Right renal cortex interstitium (tissue), 3 donors: ENCODE data around the gene EIF3A. TPM values are rescaled to one million over a fixed set of nuclear protein-coding genes. Genes with fewer than 3 reads are reported as not detected.
A peak's percentile ranks its signal among the peaks of the same experiment; 100 is the strongest.
"Not testable (repeated sequence)": the region's sequence is repeated elsewhere in the genome, so short reads cannot be mapped to it uniquely, and the experiment has no call there.

Experiments used
- DNase-seq, 3 donors: peaks; one replicate each; pipeline ENCODE4 v3.0.0-alpha.2; 2013; ENCODE audit warnings: low read depth in 3 of 3, low spot score in 2 of 3
- polyA plus RNA-seq, 3 donors: library from polyadenylated mRNA; unstranded; fragments of 120-200 nt; gene quantifications; one replicate each; pipeline ENCODE4 v1.2.1, GENCODE V29; 2013; ENCODE audit not compliant: insufficient read length in 3 of 3

The EIF3A gene
- polyA plus RNA-seq, 3 donors: 195 to 208 (median 199) TPM

DNA sequence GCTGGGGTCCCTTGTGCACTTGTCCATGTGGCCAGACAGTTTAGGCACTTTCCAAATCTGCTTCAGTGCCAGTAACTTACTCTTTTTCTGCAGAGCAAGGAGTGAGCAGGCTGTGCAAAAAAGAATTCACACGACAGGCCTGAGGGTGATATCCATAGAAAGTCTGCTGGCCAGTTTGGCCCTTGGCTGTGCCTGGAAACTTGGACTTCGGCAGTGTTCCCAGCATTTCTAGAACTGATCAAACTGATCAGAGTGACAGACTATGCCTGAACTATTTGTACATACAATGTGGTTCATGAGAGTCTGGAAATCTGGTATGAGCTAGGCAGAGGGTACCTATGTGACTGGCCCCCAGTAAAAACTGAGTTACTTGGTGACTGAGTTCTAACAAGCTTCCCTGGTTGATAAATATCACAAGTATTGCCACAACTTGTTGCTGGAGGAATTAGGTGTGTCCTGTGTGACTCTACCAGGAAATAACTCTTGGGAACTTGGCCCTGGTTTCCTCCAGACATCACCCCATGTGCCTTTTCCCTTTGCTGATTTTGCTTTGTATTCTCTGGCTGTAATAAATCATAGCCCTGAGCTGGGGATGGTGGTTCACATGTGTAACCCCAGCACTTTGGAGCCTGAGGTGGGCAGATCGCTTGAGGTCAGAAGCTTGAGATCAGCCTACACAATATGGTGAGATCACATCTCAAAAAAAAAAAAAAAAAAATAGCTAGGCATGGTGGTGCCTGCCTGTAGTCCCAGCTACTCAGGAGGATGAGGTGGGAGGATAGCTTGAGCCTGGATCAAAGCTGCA, 20.0 kb upstream of the EIF3A start:
- no peak for DNase-seq

DNA sequence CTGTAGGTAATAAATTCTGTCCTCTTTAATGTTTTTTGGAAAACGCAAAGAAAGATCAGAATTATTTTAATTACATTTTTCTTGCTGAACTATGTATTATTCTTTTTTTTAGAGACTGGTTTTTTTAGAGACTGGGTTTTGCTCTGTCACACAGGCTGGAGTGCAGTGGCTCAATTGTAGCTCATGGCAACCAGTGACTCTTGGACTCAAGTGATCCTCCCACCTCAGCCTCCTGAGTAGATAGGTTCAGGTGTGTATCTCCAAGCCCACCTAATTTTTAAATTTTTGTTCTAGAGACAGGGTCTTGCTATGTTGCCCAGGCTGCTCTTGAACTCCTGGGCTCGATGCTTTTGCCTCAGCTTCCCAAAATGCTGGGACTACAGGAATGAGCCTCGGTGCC, 18.0 kb upstream of the EIF3A start:
- no peak for DNase-seq

DNA sequence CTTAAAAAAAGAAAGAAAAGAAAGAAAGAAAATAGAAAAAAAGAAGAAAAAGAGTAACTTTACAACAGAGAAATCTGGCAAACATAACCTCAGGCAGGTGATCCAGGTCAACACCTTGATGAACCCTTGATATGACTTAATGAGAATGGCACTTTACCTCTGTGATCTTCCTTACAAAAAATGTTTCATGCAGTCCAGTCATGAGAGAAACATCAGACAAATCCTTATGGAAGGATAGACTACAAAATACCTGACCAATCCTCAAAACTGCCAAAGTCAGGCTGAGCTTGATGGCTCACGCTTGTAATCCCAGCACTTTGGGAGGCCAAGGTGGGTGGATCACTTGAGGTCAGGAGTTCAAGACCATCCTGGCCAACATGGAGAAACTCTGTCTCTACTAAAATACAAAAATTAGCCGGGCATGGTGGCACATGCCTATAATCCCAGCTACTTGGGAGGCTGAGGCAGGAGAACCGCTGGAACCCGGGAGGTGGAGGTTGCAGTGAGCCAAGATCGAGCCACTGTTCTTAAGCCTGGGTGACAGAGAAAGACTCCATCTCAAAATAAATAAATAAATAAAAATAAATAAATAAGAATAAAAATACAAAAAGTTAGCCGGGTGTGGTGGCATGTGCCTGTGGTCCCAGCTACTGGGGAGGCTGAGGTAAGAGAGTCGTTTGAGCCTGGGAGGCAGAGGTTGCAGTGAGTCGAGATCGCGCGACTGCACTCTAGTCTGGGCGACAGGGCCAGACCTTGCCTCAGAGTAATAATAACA, 16.2 kb upstream of the EIF3A start:
- not testable (repeated sequence) for DNase-seq

DNA sequence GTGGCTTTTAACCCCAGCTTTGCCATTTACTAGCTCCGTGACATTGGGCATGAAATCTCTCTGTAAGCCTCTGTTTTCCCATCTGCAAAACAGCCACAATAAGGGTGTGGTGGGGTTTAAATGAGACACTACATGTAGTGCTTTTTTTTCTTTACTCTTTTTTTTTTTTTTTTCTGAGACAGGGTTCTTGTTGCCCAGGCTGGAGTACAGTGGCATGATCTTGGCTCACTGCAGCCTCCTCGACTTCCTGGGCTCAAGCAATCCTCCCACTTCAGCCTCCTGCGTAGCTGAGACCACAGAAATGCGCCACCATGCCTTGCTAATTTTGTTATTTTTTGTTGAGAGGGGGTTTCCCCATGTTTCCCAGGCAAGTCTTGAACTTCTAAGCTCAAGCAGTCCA, 15.0 kb upstream of the EIF3A start:
- no peak for DNase-seq

DNA sequence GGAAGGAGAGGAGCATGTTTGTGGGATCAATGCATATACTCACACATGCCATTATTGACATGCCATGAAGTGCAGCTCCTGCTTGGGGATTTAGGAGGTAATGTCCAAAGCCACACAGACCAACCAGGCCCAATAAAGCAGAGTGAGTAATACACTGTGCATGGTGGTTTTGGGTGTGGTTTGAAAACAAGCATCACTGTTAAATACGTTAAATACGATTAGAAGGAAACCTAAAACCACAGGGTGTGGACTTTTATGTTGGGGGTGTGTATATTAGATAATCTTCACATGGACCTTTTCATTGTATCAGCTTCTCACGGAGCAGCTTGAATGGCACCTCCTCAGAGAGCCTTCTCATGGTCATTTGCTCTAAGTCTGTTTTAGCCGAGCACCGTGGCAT, 10.4 kb upstream of the EIF3A start:
- DNase-seq: no peak

DNA sequence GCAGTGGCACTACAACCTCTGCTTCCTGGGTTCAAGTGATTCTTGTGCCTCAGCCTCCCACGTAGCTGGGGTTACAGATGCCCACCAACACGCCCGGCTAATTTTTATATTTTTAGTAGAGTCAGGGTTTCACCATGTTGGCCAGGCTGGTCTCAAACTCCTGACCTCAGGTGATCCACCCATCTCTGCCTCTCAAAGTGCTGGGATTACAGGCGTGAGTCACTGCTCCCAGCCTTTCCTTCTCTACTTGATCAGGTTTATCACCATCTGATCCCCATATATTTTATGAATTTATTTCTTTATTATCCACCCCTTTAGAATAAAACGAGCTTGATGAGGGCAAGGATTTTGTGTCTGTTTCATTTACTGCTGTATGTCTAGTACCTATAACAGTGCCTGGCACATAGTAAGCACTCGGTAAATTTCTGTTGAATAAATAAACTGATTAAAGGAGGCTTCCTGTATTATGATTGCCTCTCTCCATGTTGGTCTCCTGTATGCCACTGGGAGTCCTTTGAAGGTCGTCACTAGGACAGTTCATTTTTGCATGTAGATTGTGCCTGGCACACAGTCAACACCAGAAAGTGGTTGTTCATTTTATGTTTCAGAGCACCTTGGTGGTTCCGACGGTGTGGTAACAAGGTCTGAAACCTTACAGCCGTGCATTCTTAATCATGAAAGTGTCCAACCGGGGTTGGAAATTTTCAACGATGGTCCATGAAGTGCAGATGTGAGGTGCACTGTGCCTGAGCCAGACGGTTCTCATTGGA, 9.6 kb upstream of the EIF3A start:
- DNase-seq: no peak

DNA sequence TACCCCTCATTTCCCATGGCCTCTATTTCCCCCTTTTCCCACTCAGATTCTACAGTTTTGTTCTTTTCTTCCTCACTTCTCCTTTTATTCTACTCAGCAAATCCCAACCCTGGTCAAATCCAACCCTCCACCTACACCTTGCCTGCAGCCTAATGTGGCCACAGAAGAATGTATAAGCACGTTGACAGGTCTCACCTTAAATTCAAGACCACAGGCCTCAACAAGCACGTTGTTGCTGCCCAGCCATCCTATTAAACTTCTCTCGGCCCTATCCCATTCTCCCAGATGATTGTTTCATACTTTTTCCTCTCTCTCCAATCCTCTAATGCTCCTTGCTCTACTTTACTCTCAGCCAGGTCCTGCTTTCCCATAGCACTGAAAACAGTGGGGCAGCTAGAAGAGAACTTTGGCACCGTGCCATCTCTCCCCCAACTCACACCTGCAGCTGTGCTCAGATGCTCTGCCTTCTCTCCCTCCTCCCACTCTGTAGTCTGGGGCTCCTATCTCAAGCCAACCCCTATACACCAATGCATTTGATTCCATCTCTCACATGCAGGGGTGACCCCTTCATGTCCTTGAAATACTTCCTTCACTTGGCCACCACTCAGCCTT, 6.8 kb upstream of the EIF3A start:
- no peak for DNase-seq

DNA sequence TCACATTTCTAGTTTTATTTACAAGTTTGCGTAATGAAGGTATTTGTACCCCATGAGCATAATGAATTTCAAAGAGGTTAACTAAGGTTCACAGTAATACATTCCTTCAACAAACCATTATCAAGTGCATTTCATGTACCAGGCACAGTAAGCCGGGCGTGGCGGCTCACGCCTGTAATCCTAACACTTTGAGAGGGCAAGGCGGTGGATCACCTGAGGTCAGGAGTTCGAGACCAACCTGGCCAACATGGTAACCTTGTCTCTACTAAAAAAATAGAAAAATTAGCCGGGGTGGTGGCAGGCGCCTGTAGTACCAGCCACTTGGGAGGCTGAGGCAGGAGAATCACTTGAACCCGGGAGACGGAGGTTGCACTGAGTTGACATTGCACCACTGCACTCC, 4.3 kb upstream of the EIF3A start:
- no peak for DNase-seq

DNA sequence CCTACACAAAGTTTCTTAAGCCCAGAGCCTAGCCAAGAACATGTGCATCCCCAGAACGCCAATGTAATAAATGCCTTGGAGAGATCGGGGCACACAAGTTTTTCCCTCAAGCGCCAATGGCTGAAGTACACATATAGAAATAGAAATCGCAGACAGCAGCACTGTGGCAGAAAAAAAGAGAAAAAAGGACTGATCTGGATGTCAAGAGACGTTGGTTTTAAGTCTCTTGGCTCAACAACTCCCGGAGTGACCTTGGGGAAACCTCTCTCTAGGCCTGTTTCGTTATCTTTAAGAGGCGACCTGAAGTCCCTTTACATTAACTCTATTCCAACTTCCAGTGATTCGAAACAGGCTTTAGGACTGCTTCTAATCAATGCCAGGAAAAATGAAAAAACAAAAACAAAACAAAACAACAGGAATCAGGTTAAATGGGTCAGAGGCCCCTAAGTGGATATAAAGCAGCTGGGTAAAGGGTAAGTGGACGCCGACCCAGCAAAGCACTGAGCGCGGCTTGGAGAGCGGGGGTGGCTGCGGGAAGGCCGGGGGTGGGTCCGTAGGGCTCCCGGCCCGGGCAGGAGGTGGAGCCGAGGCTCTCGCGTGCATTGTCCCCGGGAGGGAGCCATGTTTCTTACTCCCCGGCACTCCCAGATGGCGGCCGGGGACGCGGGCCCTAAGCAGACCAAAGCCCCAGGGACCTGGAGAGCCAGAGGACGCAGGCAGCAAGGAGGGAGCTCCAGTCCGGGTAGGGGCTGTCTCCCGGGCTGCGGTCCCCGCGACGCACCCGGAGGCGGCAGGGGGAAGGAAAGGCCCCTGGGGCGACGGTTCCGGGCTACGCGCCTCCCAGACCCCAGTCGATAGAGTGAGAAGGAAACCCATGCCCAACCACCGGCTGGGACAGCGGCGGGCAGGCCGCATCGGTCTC, 757 bp downstream of the EIF3A start:
- peak; percentile 25 to 63 (median 60) for DNase-seq

DNA sequence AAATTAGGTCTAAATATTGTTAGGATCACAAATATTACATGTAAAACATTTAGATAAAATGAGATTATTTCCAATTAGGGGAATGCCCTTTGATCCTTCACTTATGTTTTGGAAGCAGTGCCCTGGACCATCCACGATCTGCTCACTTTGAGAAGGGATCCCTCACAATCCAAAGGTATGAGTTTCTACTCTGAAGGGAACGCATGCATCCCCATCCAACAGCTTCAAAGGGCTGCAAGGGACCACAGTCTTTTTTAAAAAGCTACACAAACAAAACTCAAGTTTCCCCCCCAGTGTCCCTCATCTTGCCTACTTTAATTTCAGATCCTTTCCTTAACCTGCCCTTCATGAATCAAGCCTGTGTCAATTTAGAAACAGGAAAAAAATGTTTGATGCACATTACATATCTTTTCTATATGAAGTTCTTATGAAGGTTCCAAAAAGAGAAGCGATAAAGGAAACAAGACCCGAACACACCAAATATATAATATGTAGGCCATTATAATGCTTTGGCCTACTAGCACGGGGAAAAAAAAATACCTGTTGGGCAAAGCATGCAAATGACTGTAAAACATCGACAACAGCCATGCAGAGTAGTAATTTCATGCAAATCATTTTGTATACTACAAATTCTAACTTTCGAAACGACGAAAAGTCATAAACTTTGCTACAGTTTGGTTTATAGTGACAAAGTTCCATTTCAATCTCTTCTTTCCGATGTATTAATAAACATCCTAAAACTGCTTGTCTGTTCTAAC, 2.0 kb downstream of the EIF3A start:
- no peak for DNase-seq

DNA sequence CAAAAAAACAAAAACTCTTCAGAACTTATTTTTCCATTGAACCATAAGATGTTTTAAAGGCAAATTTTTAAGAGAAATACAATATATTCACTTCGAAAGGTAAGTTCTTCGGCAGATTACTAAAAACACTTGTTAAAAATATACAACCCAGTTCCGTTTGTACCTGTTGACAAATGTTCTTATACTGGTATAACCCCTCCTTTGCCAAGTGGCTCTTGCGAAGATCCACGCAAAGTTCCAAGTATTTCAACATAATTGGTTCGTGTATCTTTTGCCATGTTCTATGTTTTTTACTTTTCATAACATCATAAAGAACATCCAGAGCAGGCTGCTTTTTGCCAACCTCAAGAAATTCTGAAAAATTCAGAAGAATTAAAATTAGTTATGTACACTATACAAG, 7.0 kb downstream of the EIF3A start:
- no peak for DNase-seq

DNA sequence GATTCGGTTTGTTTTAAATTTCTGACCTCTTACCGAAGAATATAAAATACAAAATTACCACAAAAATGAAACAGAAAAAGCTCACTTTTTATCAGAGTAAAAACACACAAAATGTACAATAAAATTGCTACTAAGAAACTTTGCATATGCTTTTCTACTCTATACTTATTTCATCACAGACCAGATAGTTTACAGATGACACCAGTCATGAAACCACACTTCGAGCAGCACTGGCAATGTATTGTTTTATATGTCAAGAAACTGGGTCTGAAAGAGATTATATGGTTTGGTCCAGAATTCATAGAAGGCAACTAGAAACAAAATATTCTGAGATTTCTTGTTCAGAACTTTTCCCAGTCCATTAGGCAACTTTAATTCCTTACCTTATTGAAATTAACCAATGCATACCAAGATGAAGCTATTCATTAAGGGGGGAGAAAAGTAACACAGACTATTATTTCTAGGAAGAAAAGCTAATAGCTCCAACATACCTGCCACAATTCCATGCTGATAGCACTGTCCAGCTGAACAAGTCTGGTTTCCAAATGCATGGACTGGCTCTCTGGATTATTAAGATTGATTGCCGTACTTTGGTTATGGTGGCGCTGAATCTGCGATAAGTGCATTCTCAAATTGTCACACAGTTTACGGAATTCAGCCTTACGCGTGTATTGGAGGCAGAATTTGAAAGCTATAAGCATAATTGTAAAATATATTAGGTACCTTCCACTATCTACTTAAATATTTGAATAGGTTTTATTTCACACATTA, 10.0 kb downstream of the EIF3A start:
- no peak for DNase-seq

DNA sequence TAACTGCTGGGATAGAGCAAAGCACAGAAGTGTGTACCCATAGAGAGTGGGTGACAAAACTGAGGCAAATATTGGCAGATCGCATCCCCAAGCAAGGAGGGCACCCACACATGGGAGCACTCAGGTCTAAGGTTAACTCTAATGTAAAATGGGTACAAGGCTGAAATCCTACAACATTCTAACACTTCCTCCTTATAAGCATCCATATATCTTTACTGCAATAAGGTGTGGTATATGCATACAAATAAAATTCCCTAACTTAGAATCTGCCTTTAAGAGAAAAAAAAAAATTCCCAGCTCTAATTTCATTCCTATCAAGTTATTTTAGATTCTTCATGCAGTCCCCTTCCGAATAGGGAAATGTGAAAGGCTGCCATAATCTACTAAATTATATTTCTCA, 18.7 kb downstream of the EIF3A start:
- DNase-seq: no peak

DNA sequence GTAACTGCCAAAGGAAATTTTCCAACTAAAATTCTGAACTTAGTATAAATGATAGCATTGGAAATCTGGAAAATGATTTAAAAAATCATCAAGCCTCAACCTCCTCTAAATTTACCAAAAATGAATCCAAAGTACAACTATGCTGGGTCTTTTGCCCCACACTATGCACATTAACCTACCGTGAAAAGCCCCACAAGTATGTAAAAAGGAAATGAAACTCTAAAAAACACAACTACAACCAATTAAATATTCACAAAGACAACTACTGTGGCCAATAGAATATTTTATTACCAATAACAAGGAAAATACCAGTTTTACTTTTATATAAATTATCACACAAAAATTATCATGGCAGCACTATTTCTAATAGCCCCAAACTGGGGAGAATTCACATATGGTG, 19.3 kb downstream of the EIF3A start:
- no peak for DNase-seq

DNA sequence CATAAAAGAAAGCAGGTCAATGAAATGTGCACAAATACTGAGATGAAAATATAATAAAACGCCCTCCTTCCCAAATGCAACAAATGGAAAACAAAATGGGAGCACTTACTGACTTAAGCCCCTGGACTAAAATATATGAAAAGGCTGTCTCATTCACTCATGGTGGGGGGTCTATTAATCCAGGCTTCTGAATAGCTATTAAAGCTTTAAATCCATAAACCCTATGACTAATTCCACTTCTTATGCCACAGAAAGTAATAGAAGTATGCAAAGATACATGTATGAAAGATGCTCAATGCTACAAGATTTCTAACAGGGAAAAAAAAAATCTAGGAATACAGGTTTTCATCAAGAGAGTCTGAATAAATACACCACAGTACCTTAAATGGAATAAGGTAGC, 20.5 kb downstream of the EIF3A start:
- DNase-seq: no peak

DNA sequence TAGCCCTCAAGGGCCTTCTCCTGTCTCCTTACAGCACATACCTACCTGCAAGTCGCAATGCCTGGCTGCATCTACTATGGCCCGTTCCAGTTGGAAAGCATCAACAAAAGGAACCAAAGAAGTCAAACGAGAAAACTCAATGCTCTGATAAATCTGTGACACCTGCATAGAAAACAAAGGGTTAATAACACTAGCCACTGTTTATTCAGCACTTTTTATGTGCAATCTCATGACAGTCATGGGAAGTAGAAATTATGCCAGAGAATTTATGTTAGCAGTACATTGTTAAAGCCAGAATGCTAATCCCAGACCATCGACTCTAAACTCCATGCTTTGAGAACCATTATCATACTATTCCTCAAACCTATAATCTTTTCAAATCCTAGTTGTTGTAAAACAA, 21.1 kb downstream of the EIF3A start:
- no peak for DNase-seq

DNA sequence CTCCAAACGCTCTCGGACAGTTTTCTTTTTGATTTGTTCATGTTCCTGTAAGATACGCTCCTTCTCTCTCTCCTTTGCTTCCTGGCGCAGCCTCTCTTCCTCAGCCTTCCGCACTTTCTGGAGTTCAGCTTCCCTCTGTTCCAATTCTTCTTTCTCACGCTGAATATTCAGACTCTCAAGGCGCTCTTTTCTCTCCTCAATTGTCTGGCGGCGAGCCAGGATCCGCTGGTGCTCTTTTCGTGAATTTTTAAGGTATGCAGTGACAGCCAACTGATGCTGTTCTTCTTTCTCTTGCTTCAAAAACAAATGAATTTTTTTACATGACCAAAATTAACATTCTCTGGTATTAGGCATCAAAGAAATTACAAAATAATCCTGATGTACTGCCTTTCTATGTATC, 22.6 kb downstream of the EIF3A start:
- no peak for DNase-seq

DNA sequence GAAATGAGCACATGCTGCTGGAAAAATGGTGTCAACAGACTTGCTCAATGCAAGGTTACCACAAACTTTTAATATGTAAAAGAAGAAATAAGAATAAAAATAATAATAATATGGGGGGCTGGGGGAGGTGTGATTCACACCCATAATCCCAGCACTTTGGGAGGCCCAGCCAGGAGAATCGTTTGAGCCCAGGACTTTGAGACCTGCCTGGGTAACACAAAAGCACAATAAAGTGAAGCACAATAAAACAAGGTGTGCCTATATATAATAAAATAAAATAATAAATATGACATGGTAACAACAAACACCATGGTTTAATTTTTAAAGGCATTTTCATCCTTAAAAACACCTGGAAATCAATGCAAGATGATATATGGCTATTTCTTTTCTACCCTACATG, 25.1 kb downstream of the EIF3A start:
- DNase-seq: no peak

DNA sequence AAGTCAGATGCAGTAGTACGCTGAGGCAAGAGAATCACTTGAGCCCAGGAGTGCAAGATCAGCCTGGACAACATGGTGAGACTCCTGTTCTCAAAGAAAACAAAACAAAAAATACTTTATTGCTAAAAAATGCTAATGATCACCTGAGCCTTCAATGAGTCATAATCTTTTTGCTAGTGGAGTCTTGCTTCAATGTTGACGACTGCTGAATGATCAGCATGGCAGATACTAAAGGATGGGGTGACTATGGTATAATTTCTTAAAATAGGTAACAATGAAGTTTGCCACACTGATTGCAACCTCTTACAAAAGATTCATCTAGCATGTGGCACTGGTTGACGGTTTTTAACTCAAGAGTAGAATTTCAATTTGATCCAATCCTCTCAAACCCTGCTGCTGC, 28.8 kb downstream of the EIF3A start:
- DNase-seq: no peak
